ENCODE results near the gene SENP1.

Gene SENP1

GRCh38 chr12:48010366-48010970 lies 95.4 kb downstream of the SENP1 start:
- no peak overlapping the region for H3K4me3 ChIP-seq (ENCODE audit: control insufficient read depth, low read depth, low read length)
- no peak for DNase-seq (ENCODE audit: low read depth)
- TF ChIP-seq CTCF (IDR thresholded peaks at IDR 0.05; ENCODE audit: control insufficient read depth, insufficient read depth, low read depth, low read length, missing control alignments): no peak

- no peak for DNase-seq (ENCODE audit: low read depth)
- H3K4me3 ChIP-seq (ENCODE audit: control insufficient read depth, low read depth, low read length): no peak overlapping the region
- no peak for TF ChIP-seq CTCF (IDR thresholded peaks at IDR 0.05; ENCODE audit: control insufficient read depth, insufficient read depth, low read depth, low read length, missing control alignments)
Measured at GRCh38 chr12:48009471-48009870, 96.4 kb downstream of the SENP1 start.

GRCh38 chr12:48008950-48009349 lies 96.9 kb downstream of the SENP1 start:
- TF ChIP-seq CTCF (IDR thresholded peaks at IDR 0.05; ENCODE audit: control insufficient read depth, insufficient read depth, low read depth, low read length, missing control alignments): no peak
- H3K4me3 ChIP-seq (ENCODE audit: control insufficient read depth, low read depth, low read length): no peak overlapping the region
- no peak for DNase-seq (ENCODE audit: low read depth)

GRCh38 chr12:48008349-48008748 lies 97.5 kb downstream of the SENP1 start:
- no peak for DNase-seq (ENCODE audit: low read depth)
- no peak overlapping the region for H3K4me3 ChIP-seq (ENCODE audit: control insufficient read depth, low read depth, low read length)
- TF ChIP-seq CTCF (IDR thresholded peaks at IDR 0.05; ENCODE audit: control insufficient read depth, insufficient read depth, low read depth, low read length, missing control alignments): no peak

GRCh38 chr12:48007206-48007605 lies 98.7 kb downstream of the SENP1 start:
- DNase-seq (ENCODE audit: low read depth): no peak
- no peak overlapping the region for H3K4me3 ChIP-seq (ENCODE audit: control insufficient read depth, low read depth, low read length)
- no peak for TF ChIP-seq CTCF (IDR thresholded peaks at IDR 0.05; ENCODE audit: control insufficient read depth, insufficient read depth, low read depth, low read length, missing control alignments)

- no peak for DNase-seq (ENCODE audit: low read depth)
- TF ChIP-seq CTCF (IDR thresholded peaks at IDR 0.05; ENCODE audit: control insufficient read depth, insufficient read depth, low read depth, low read length, missing control alignments): no peak
- no peak overlapping the region for H3K4me3 ChIP-seq (ENCODE audit: control insufficient read depth, low read depth, low read length)
Measured at GRCh38 chr12:48005750-48006021, 100.2 kb downstream of the SENP1 start.
